Colonic mucosa (tissue), 4 donors: ENCODE measurements around the gene AFTPH. TPM values are rescaled to one million over a fixed set of nuclear protein-coding genes. Genes with fewer than 3 reads are reported as not detected.

Source experiments
- DNase-seq: peaks from one replicate; pipeline ENCODE4 v3.0.0-alpha.2; 2020
- H3K27ac ChIP-seq: fragments of 200-600 bp; one replicate; pipeline ENCODE4 v1.8.0; 2021
- H3K27me3 ChIP-seq: fragments of 200-600 bp; one replicate; pipeline ENCODE4 v1.8.0; 2021
- H3K36me3 ChIP-seq: fragments of 200-600 bp; one replicate; pipeline ENCODE4 v1.8.0; 2021
- H3K4me1 ChIP-seq: fragments of 200-600 bp; one replicate; pipeline ENCODE4 v1.8.0; 2021; ENCODE audit warnings: mild to moderate bottlenecking
- H3K4me3 ChIP-seq: fragments of 200-600 bp; one replicate; pipeline ENCODE4 v1.8.0; 2021
- H3K9ac ChIP-seq, 2 donors: one replicate each; pipeline ENCODE4 v1.7.0; 2013; ENCODE audit warnings: control low read depth in 2 of 2, low read depth in 2 of 2, low read length in 2 of 2
- H3K9me3 ChIP-seq: fragments of 200-600 bp; one replicate; pipeline ENCODE4 v1.8.0; 2021
- CTCF ChIP-seq: fragments of 200-600 bp; IDR thresholded peaks from one replicate; pipeline ENCODE4 v1.8.0; 2022; ENCODE audit warnings: antibody characterized with exemption, mild to moderate bottlenecking
- intact Hi-C: fragments of 100-400 bp; cut with DNase I; formaldehyde crosslinking; loops from one replicate; pipeline ENCODE4 v1.14.1; 2022
- total RNA-seq, 2 donors: library from RNA; stranded (reverse); fragmentation: NEBNext Ultra II Directional in 1 of 2; extraction: Animal tissue kit (Norgen Biotek cat#: 25700) in 1 of 2; gene quantifications; one replicate each; pipeline ENCODE4 v1.2.1, GENCODE V29; 2021
- donor health status: healthy.
- donor health status: DM: no; HTN: no; CAD: no.
- donor health status: DM: no; HTN: no; CAD: no.

The AFTPH gene
- total RNA-seq, 2 donors from 2014 or later = 49.4 to 67.3 TPM

GRCh38 chr2:64627860-64628841 is 104.0 kb downstream of the AFTPH start:
- no peak overlapping the region for H3K4me3 ChIP-seq
- H3K27me3 ChIP-seq = no peaks in the 10 kb centered on the region
- intact Hi-C loops = no loop called here
- no peak for TF ChIP-seq CTCF
- no peaks in the 10 kb centered on the region for H3K4me1 ChIP-seq
- no peaks in the 10 kb centered on the region for H3K9me3 ChIP-seq
- no peak for DNase-seq
- no peaks in the 10 kb centered on the region for H3K36me3 ChIP-seq
- H3K27ac ChIP-seq = no peak overlapping the region
- no peak overlapping the region for H3K9ac ChIP-seq

GRCh38 chr2:64629329-64629781 is 105.2 kb downstream of the AFTPH start:
- no peaks in the 10 kb centered on the region for H3K4me1 ChIP-seq
- intact Hi-C loops = no loop called here
- no peaks in the 10 kb centered on the region for H3K27me3 ChIP-seq
- no peak overlapping the region for H3K27ac ChIP-seq
- no peaks in the 10 kb centered on the region for H3K36me3 ChIP-seq
- no peak for DNase-seq
- no peak overlapping the region for H3K9ac ChIP-seq
- no peak overlapping the region for H3K4me3 ChIP-seq
- no peaks in the 10 kb centered on the region for H3K9me3 ChIP-seq
- TF ChIP-seq CTCF = no peak

GRCh38 chr2:64629875-64630274 is 105.7 kb downstream of the AFTPH start:
- H3K9ac ChIP-seq = no peak overlapping the region
- no peak overlapping the region for H3K4me3 ChIP-seq
- no peak for TF ChIP-seq CTCF
- no peaks in the 10 kb centered on the region for H3K27me3 ChIP-seq
- H3K36me3 ChIP-seq = peaks cover under 1% of the 10 kb centered on the region
- H3K9me3 ChIP-seq = no peaks in the 10 kb centered on the region
- intact Hi-C loops = no loop called here
- no peak for DNase-seq
- no peaks in the 10 kb centered on the region for H3K4me1 ChIP-seq
- no peak overlapping the region for H3K27ac ChIP-seq

- H3K9me3 ChIP-seq = no peaks in the 10 kb centered on the region
- no peak for TF ChIP-seq CTCF
- peaks cover 7% of the 10 kb centered on the region for H3K36me3 ChIP-seq
- H3K4me3 ChIP-seq = no peak overlapping the region
- H3K9ac ChIP-seq = no peak overlapping the region
- H3K4me1 ChIP-seq = no peaks in the 10 kb centered on the region
- H3K27me3 ChIP-seq = no peaks in the 10 kb centered on the region
- H3K27ac ChIP-seq = no peak overlapping the region
- DNase-seq = no peak
- intact Hi-C loops = no loop called here
Measured at GRCh38 chr2:64630752-64631151, 106.6 kb downstream of the AFTPH start.

GRCh38 chr2:64631771-64632170 is 107.6 kb downstream of the AFTPH start:
- Histone ChIP-seq H3K4me3 (no peak overlapping the region), H3K36me3 (peaks cover 7% of the 10 kb centered on the region), H3K27ac (no peak overlapping the region), H3K27me3 (no peaks in the 10 kb centered on the region), H3K4me1 (no peaks in the 10 kb centered on the region), H3K9ac (no peak overlapping the region), H3K9me3 (no peaks in the 10 kb centered on the region)
- intact Hi-C loops = no loop called here
- no peak for DNase-seq
- no peak for TF ChIP-seq CTCF
